IMR-90 (cell line): ENCODE results near the gene WNT7A. TPM values are rescaled to one million over a fixed set of nuclear protein-coding genes. Genes with fewer than 3 reads are reported as not detected.

Source experiments
- ATAC-seq: fragments of 200-7000 bp; cut with Tn5 transposase; 2 replicates; pipeline ENCODE4 v1.9.1; 2020; ENCODE audit warnings: low read depth, mild to moderate bottlenecking, moderate library complexity
- BruUV-seq: library from RNA; stranded (reverse); fragments of 400-500 nt; replicated peaks from 2 replicates; lab custom pipeline; 2021; lab: Mats Ljungman, UMichigan
- CTCF ChIA-PET: fragments of 300-600 bp; formaldehyde crosslinking; extraction: SDS; loops from one replicate; lab custom pipeline; 2021; ENCODE audit warnings: antibody characterized with exemption; lab: Yijun Ruan, JAX
- POLR2A ChIA-PET: fragments of 300-600 bp; sonication (Branson Sonifier 250); formaldehyde crosslinking; loops from one replicate; lab custom pipeline; 2022; ENCODE audit warnings: antibody characterized with exemption; ENCODE audit not compliant: unreplicated experiment; lab: Charles Lee
- DNase-seq: peaks from one replicate; pipeline ENCODE4 v3.0.0; 2013
- H2AFZ ChIP-seq: replicated peaks from 2 replicates; pipeline ENCODE3; 2013; ENCODE audit warnings: low read length, mild to moderate bottlenecking; ENCODE audit not compliant: poor library complexity
- H2AK5ac ChIP-seq: 2 replicates; pipeline ENCODE4 v1.6.1; 2013; ENCODE audit warnings: low read depth, low read length, inconsistent platforms
- H2AK9ac ChIP-seq: replicated peaks from 2 replicates; pipeline ENCODE3; 2013; ENCODE audit warnings: mild to moderate bottlenecking, low read depth, low read length, moderate library complexity; ENCODE audit not compliant: poor library complexity
- H2BK120ac ChIP-seq: 2 replicates; pipeline ENCODE4 v1.6.1; 2013; ENCODE audit warnings: low read depth, low read length, inconsistent platforms
- H2BK15ac ChIP-seq: 3 replicates; pipeline ENCODE4 v1.6.1; 2013; ENCODE audit warnings: low read depth, low read length, inconsistent platforms
- H2BK20ac ChIP-seq: 2 replicates; pipeline ENCODE4 v1.6.1; 2013; ENCODE audit warnings: low read depth, mild to moderate bottlenecking, inconsistent platforms, low read length, moderate library complexity
- H2BK5ac ChIP-seq: 2 replicates; pipeline ENCODE4 v1.6.1; 2013; ENCODE audit warnings: mild to moderate bottlenecking, low read depth, low read length, inconsistent platforms; ENCODE audit not compliant: poor library complexity, severe bottlenecking
- H3K14ac ChIP-seq: replicated peaks from 2 replicates; pipeline ENCODE4 v1.6.1; 2013; ENCODE audit warnings: low read depth, low read length, inconsistent platforms
- H3K18ac ChIP-seq: 2 replicates; pipeline ENCODE4 v1.6.1; 2013; ENCODE audit warnings: low read depth, low read length, control low read depth
- H3K23ac ChIP-seq: 2 replicates; pipeline ENCODE4 v1.6.1; 2013; ENCODE audit warnings: low read depth, low read length, inconsistent platforms
- H3K27ac ChIP-seq: 2 replicates; pipeline ENCODE4 v1.5.1; 2013; ENCODE audit warnings: mild to moderate bottlenecking, control low read depth, low read length; ENCODE audit not compliant: insufficient read depth
- H3K27me3 ChIP-seq: 2 replicates; pipeline ENCODE4 v1.6.1; 2013; ENCODE audit warnings: low read length; ENCODE audit not compliant: control insufficient read depth, insufficient read depth
- H3K36me3 ChIP-seq: 2 replicates; pipeline ENCODE4 v1.6.1; 2013; ENCODE audit warnings: low read length, mixed read lengths; ENCODE audit not compliant: control insufficient read depth, insufficient read depth
- H3K4ac ChIP-seq: 2 replicates; pipeline ENCODE4 v1.6.1; 2013; ENCODE audit warnings: low read depth, low read length, inconsistent platforms
- H3K4me1 ChIP-seq: 2 replicates; pipeline ENCODE4 v1.6.1; 2013; ENCODE audit warnings: low read length, mixed read lengths; ENCODE audit not compliant: control insufficient read depth, insufficient read depth
- H3K4me2 ChIP-seq: 2 replicates; pipeline ENCODE4 v1.6.1; 2013; ENCODE audit warnings: low read depth, mild to moderate bottlenecking, control low read depth, low read length, moderate library complexity
- H3K4me3 ChIP-seq: 2 replicates; pipeline ENCODE4 v1.5.1; 2013; ENCODE audit warnings: low read depth, mild to moderate bottlenecking, control low read depth, low read length, moderate library complexity; ENCODE audit not compliant: insufficient read depth
- H3K56ac ChIP-seq: 2 replicates; pipeline ENCODE4 v1.6.1; 2013; ENCODE audit warnings: low read length, inconsistent platforms; ENCODE audit not compliant: insufficient read depth; ENCODE audit errors: extremely low read depth
- H3K79me1 ChIP-seq, 2 experiments: 2 replicates each; pipeline ENCODE4 v1.6.1; 2013; ENCODE audit warnings: low read length in 2 of 2, inconsistent platforms in 1 of 2, low read depth in 1 of 2
- H3K9ac ChIP-seq: 2 replicates; pipeline ENCODE4 v1.6.1; 2013; ENCODE audit warnings: low read depth, low read length, control low read depth
- H3K9me1 ChIP-seq: 2 replicates; pipeline ENCODE4 v1.6.1; 2013; ENCODE audit warnings: low read length, inconsistent platforms; ENCODE audit not compliant: insufficient read depth
- H3K9me3 ChIP-seq: 2 replicates; pipeline ENCODE4 v1.6.1; 2013; ENCODE audit warnings: low read length; ENCODE audit not compliant: control insufficient read depth, insufficient read depth
- H4K20me1 ChIP-seq: 2 replicates; pipeline ENCODE4 v1.6.1; 2013; ENCODE audit warnings: low read length, inconsistent platforms; ENCODE audit not compliant: insufficient read depth
- H4K5ac ChIP-seq: 2 replicates; pipeline ENCODE4 v1.6.1; 2013; ENCODE audit warnings: mild to moderate bottlenecking, low read depth, low read length, control low read depth
- H4K8ac ChIP-seq, 2 experiments: 2 replicates each; pipeline ENCODE4 v1.6.1; 2013; ENCODE audit warnings: low read depth in 2 of 2, low read length in 2 of 2, control low read depth in 1 of 2, inconsistent platforms in 1 of 2
- H4K91ac ChIP-seq: 2 replicates; pipeline ENCODE4 v1.6.1; 2013; ENCODE audit warnings: low read depth, low read length, inconsistent platforms; ENCODE audit not compliant: insufficient read depth
- BHLHE40 ChIP-seq: fragments of 150-350 bp; IDR thresholded peaks from 2 replicates; pipeline ENCODE4 v1.6.1; 2016; ENCODE audit warnings: mild to moderate bottlenecking, low read depth, low read length
- CHD1 ChIP-seq: IDR thresholded peaks from 2 replicates; pipeline ENCODE4 v1.6.1; 2012; ENCODE audit warnings: low read depth, low read length, improper control_type of control experiment
- RFX5 ChIP-seq: IDR thresholded peaks from 2 replicates; pipeline ENCODE4 v1.8.0; 2012; ENCODE audit warnings: low read depth, mild to moderate bottlenecking, low read length, moderate library complexity
- WGBS, 2 experiments: methylation state at CpG; one replicate each; pipeline versions ENCODE4 v1.1.5 to v1.1.7; 2013; ENCODE audit warnings: missing lambda C conversion rate in 2 of 2; ENCODE audit not compliant: insufficient read length in 1 of 2; ENCODE audit errors: extremely low coverage in 2 of 2; 5-methylcytosine and 5-hydroxymethylcytosine counted together
- dilution Hi-C: fragments of 300-500 bp; cut with HindIII; formaldehyde crosslinking; loops from one replicate; pipeline ENCODE4 v1.14.3; 2018; ENCODE audit warnings: low sequenced_read_pairs; ENCODE audit not compliant: unreplicated experiment
- in situ Hi-C: fragments of 300-500 bp; cut with MboI; formaldehyde crosslinking; loops from 3 replicates; pipeline ENCODE4 v1.14.3; 2019; ENCODE audit warnings: low sequenced_read_pairs, inconsistent platforms, mixed read lengths
- intact Hi-C: fragments of 100-400 bp; cut with micrococcal nuclease; formaldehyde crosslinking; loops from 2 replicates; pipeline ENCODE4 v1.10.0; 2022
- polyA plus RNA-seq, 3 experiments: library from polyadenylated mRNA; depleted of rRNA; stranded (reverse); fragments of >200 nt; gene quantifications; 2 replicates each; pipeline ENCODE4 v1.2.3, GENCODE V29; 2012; ENCODE audit warnings: low replicate concordance in 1 of 3
- total RNA-seq: library from RNA; depleted of rRNA; stranded (reverse); fragments of >200 nt; gene quantifications from 2 replicates; pipeline ENCODE4 v1.2.3, GENCODE V29; 2012
- TF ChIP-seq, protein P1 (sequence below): fragments of 150-350 bp; IDR thresholded peaks from 2 replicates; pipeline ENCODE4 v1.6.1; 2017; ENCODE audit warnings: mild to moderate bottlenecking, antibody characterized with exemption, low read length, low read depth

The WNT7A gene
- total and polyA plus RNA-seq, 2 of the 4 experiments (the other 2 are of a cell fraction), result not detected

DNA sequence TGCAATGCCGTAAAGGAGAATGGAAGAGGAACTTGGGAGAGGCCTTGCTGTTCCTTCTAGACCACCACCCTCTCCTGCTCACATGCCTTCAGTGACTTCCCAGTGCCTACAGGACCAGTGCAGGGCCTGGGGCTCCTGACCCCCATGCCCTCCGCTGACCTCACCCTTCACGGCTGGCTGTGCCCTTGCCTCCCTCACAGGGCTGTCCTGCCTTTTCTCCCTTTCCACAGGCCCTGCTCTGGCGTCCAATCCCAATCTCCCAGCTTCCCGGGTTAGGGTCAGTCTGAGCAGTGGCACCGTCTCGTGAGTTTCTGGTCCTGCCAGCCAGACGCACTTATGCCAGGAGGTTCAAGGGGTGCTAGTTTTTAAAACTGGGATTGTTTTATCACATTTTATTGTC, 110.4 kb downstream of the WNT7A start:
- Histone ChIP-seq H3K4me1 (no peaks in the 10 kb centered on the region), H2BK120ac (no peak overlapping the region), H2AFZ (no peak overlapping the region), H4K91ac (no peak overlapping the region), H4K8ac (no peak overlapping the region), H3K9ac (no peak overlapping the region), H3K4me2 (no peak overlapping the region), H2AK9ac (no peak overlapping the region), H3K18ac (no peak overlapping the region), H3K27me3 (no peaks in the 10 kb centered on the region), H3K9me1 (no peaks in the 10 kb centered on the region), H2BK20ac (no peak overlapping the region), H2BK15ac (no peak overlapping the region), H3K9me3 (peaks cover 13% of the 10 kb centered on the region), H4K5ac (no peak overlapping the region), H2BK5ac (no peak overlapping the region), H2AK5ac (no peak overlapping the region), H3K27ac (no peak overlapping the region), H3K23ac (no peak overlapping the region), H3K4ac (no peak overlapping the region), H3K79me1 (no peaks in the 10 kb centered on the region), H3K36me3 (no peaks in the 10 kb centered on the region), H4K20me1 (no peaks in the 10 kb centered on the region), H3K14ac (no peak overlapping the region), H3K56ac (no peak overlapping the region), H3K4me3 (no peak overlapping the region)
- ChIA-PET POLR2A (no interaction called here), CTCF (no interaction called here)
- intact Hi-C loops (no loop called here), dilution Hi-C loops (no loop called here), in situ Hi-C loops (no loop called here)
- BruUV-seq, result no TSS peak
- TF ChIP-seq, protein P1, sequence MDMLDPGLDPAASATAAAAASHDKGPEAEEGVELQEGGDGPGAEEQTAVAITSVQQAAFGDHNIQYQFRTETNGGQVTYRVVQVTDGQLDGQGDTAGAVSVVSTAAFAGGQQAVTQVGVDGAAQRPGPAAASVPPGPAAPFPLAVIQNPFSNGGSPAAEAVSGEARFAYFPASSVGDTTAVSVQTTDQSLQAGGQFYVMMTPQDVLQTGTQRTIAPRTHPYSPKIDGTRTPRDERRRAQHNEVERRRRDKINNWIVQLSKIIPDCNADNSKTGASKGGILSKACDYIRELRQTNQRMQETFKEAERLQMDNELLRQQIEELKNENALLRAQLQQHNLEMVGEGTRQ, result no peak
- no peak for TF ChIP-seq CHD1
- TF ChIP-seq BHLHE40, result no peak
- no peak for TF ChIP-seq RFX5
- DNase-seq, result no peak
- 23% methylated on average over 2 of the region's 8 CpGs; no CpG with 5 or more reads in 1 of the 2 experiments for WGBS, 2 experiments
- ATAC-seq, result no peak
